ENCODE results near the gene TSG101. TPM values are rescaled to one million over a fixed set of nuclear protein-coding genes. Genes with fewer than 3 reads are reported as not detected.

Gene TSG101
- total and polyA plus RNA-seq, 4 donors, result 29.7 to 53.1 (median 37.8) TPM

DNA sequence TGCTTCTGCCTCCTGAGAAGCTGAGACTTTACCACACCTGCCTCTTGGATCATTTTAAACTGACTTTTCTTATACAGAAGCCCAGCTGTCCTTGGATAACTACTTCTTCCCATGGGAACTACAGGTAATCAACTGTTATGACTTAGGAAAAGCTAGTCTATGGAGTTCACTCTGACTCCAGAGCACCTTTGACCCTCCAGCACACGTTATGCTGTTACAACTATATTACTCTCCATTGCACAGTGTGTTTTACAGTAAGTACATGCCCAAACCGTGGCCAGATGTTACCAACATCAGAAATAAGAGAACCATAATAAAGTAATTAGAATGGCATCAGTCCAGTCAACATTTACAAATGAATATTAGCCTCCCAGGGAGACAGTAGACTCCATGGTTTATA is 21.3 kb upstream of the TSG101 start:
- TF ChIP-seq GABPA (IDR thresholded peaks at IDR 0.05 in 1 of 2, conservative IDR thresholded peaks at IDR 0.05 in 1 of 2) (no peak), YY1 (IDR thresholded peaks at IDR 0.05) (no peak), HNF4A (conservative IDR thresholded peaks at IDR 0.05) (no peak), JUND (IDR thresholded peaks at IDR 0.05) (no peak), ATF3 (IDR thresholded peaks at IDR 0.05) (no peak), FOXA2 (IDR thresholded peaks at IDR 0.05) (no peak), RXRA (IDR thresholded peaks at IDR 0.05) (no peak)
- TF ChIP-seq, protein P1, sequence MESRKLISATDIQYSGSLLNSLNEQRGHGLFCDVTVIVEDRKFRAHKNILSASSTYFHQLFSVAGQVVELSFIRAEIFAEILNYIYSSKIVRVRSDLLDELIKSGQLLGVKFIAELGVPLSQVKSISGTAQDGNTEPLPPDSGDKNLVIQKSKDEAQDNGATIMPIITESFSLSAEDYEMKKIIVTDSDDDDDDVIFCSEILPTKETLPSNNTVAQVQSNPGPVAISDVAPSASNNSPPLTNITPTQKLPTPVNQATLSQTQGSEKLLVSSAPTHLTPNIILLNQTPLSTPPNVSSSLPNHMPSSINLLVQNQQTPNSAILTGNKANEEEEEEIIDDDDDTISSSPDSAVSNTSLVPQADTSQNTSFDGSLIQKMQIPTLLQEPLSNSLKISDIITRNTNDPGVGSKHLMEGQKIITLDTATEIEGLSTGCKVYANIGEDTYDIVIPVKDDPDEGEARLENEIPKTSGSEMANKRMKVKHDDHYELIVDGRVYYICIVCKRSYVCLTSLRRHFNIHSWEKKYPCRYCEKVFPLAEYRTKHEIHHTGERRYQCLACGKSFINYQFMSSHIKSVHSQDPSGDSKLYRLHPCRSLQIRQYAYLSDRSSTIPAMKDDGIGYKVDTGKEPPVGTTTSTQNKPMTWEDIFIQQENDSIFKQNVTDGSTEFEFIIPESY (IDR thresholded peaks at IDR 0.05), result no peak
- TF ChIP-seq, protein P2, sequence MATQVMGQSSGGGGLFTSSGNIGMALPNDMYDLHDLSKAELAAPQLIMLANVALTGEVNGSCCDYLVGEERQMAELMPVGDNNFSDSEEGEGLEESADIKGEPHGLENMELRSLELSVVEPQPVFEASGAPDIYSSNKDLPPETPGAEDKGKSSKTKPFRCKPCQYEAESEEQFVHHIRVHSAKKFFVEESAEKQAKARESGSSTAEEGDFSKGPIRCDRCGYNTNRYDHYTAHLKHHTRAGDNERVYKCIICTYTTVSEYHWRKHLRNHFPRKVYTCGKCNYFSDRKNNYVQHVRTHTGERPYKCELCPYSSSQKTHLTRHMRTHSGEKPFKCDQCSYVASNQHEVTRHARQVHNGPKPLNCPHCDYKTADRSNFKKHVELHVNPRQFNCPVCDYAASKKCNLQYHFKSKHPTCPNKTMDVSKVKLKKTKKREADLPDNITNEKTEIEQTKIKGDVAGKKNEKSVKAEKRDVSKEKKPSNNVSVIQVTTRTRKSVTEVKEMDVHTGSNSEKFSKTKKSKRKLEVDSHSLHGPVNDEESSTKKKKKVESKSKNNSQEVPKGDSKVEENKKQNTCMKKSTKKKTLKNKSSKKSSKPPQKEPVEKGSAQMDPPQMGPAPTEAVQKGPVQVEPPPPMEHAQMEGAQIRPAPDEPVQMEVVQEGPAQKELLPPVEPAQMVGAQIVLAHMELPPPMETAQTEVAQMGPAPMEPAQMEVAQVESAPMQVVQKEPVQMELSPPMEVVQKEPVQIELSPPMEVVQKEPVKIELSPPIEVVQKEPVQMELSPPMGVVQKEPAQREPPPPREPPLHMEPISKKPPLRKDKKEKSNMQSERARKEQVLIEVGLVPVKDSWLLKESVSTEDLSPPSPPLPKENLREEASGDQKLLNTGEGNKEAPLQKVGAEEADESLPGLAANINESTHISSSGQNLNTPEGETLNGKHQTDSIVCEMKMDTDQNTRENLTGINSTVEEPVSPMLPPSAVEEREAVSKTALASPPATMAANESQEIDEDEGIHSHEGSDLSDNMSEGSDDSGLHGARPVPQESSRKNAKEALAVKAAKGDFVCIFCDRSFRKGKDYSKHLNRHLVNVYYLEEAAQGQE (IDR thresholded peaks at IDR 0.05), result no peak
- Histone ChIP-seq H3K36me3 (ENCODE audit: control insufficient read depth in 4 of 4, insufficient read depth in 3 of 4, low read depth in 1 of 4, low read length in 3 of 4) (peaks cover 5 to 25% (median 16%) of the 10 kb centered on the region in 4 donors), H3K27me3 (ENCODE audit: control insufficient read depth in 4 of 4, insufficient read depth in 4 of 4, low read length in 3 of 4) (no peaks in the 10 kb centered on the region)

DNA sequence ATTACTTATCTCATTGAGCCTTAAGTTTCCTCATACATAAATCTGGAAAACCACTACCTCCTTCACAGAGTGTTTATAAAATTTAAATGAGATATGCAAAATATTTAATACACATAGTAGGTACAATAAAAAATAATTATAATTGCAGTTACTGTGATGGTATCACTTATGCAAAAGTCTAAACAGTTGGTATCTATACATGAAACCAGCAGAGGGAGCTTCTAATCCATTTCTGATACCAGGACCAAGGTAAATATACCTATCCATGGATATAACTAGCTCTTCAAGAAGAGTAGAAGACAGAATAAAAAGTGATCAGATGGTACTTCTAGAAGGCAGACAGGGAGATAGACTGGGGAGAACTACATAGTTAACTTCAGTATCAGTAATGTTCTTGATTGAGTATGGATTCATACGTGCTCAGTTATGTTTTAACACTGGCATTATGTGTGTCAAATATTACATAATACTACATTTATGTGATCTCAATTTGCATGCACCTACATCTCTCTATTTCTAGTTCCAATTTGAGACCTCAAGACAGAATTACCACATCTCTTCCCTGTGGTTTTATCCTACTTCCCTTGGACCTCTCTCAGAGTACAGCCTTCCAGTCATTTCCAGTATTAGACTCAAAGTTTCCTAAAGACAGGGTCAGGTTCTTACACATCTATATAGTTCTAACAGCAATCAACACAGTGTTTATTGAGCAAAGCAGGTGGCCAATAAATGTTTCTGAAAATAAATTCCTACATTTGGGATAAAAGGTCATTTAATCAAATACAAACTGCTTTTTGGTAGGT is 13.7 kb upstream of the TSG101 start:
- no peak overlapping the region for H3K9ac ChIP-seq (ENCODE audit: low read depth in 1 of 2, low read length in 2 of 2)
- peaks cover 3 to 14% (median 10%) of the 10 kb centered on the region in 4 donors for H3K36me3 ChIP-seq (ENCODE audit: control insufficient read depth in 4 of 4, insufficient read depth in 3 of 4, low read depth in 1 of 4, low read length in 3 of 4)
- WGBS, result 97% methylated on average over 1 of the region's 1 CpG
- no peak overlapping the region for H3K27ac ChIP-seq (ENCODE audit: low read depth in 1 of 2, low read length in 2 of 2)
- H3K9me3 ChIP-seq (ENCODE audit: control insufficient read depth in 4 of 4, low read length in 3 of 4), result no peaks in the 10 kb centered on the region
- no peaks in the 10 kb centered on the region for H3K27me3 ChIP-seq (ENCODE audit: control insufficient read depth in 4 of 4, insufficient read depth in 4 of 4, low read length in 3 of 4)
- TF ChIP-seq, protein P1 (IDR thresholded peaks at IDR 0.05), result no peak
- peak; percentile 71 to 77 for TF ChIP-seq RAD21 (IDR thresholded peaks at IDR 0.05)
- TF ChIP-seq, protein P3, sequence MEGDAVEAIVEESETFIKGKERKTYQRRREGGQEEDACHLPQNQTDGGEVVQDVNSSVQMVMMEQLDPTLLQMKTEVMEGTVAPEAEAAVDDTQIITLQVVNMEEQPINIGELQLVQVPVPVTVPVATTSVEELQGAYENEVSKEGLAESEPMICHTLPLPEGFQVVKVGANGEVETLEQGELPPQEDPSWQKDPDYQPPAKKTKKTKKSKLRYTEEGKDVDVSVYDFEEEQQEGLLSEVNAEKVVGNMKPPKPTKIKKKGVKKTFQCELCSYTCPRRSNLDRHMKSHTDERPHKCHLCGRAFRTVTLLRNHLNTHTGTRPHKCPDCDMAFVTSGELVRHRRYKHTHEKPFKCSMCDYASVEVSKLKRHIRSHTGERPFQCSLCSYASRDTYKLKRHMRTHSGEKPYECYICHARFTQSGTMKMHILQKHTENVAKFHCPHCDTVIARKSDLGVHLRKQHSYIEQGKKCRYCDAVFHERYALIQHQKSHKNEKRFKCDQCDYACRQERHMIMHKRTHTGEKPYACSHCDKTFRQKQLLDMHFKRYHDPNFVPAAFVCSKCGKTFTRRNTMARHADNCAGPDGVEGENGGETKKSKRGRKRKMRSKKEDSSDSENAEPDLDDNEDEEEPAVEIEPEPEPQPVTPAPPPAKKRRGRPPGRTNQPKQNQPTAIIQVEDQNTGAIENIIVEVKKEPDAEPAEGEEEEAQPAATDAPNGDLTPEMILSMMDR (IDR thresholded peaks at IDR 0.05; ENCODE audit: low read depth, low read length, missing input control), result peak; percentile 37
- DNase-seq (ENCODE audit: low spot score), result no peak
- peaks cover 0 to 3% (median 0%) of the 10 kb centered on the region in 4 donors for H3K4me1 ChIP-seq (ENCODE audit: control insufficient read depth in 4 of 4, insufficient read depth in 4 of 4, low read length in 3 of 4)
- H3K4me3 ChIP-seq (ENCODE audit: low read depth in 1 of 3, low read length in 3 of 3), result no peak overlapping the region

More for the DNA sequence above, 21.3 kb upstream of the TSG101 start:
- no peaks in the 10 kb centered on the region for H3K9me3 ChIP-seq (ENCODE audit: control insufficient read depth in 4 of 4, low read length in 3 of 4)
- no peak overlapping the region for H3K27ac ChIP-seq (ENCODE audit: low read depth in 1 of 2, low read length in 2 of 2)
- no peak for DNase-seq (ENCODE audit: low spot score)
- no peak overlapping the region for H3K9ac ChIP-seq (ENCODE audit: low read depth in 1 of 2, low read length in 2 of 2)
- WGBS, result 78% methylated on average over 2 of the region's 2 CpGs
- no peak overlapping the region for H3K4me3 ChIP-seq (ENCODE audit: low read depth in 1 of 3, low read length in 3 of 3)
- H3K4me1 ChIP-seq (ENCODE audit: control insufficient read depth in 4 of 4, insufficient read depth in 4 of 4, low read length in 3 of 4), result no peaks in the 10 kb centered on the region

Data from liver (tissue), 9 donors.